Common myeloid progenitor, CD34-positive (primary cell): ENCODE results near the gene NPHP4.

Experiments used
- CTCF ChIA-PET: fragments of 350-600 bp; sonication (Branson Sonifier 250); formaldehyde crosslinking; loops from one replicate; lab custom pipeline; 2021; ENCODE audit warnings: antibody characterized with exemption; lab: Charles Lee
- POLR2A ChIA-PET: fragments of 350-600 bp; sonication (Branson Sonifier 250); formaldehyde crosslinking; loops from one replicate; lab custom pipeline; 2021; ENCODE audit warnings: antibody characterized with exemption; lab: Charles Lee
- DNase-seq, 3 donors: peaks; one replicate each; pipeline versions ENCODE4 v3.0.0 to v3.0.0-alpha.2; 2013
- H3K27ac ChIP-seq, 2 experiments: 1 replicate in 1 of 2; 2 replicates in 1 of 2; pipeline ENCODE4 v1.7.0; 2013; ENCODE audit warnings: inconsistent platforms in 2 of 2, low read length in 2 of 2, mild to moderate bottlenecking in 2 of 2, low read depth in 1 of 2, moderate library complexity in 1 of 2; ENCODE audit not compliant: severe bottlenecking in 2 of 2, insufficient read depth in 1 of 2, poor library complexity in 1 of 2
- H3K27me3 ChIP-seq, 5 experiments: replicated peaks in 2 of 5; 1 replicate in 3 of 5; 2 replicates in 2 of 5; pipeline versions ENCODE4 v1.6.1 to v1.7.0; 2013; ENCODE audit warnings: low read length in 4 of 5, mild to moderate bottlenecking in 2 of 5, moderate library complexity in 2 of 5, inconsistent platforms in 1 of 5; ENCODE audit not compliant: insufficient read depth in 5 of 5, control insufficient read depth in 4 of 5
- H3K36me3 ChIP-seq, 4 experiments: 1 replicate in 2 of 4; 2 replicates in 2 of 4; pipeline versions ENCODE4 v1.6.1 to v1.7.0; 2013; ENCODE audit warnings: low read length in 3 of 4, control low read depth in 1 of 4, mild to moderate bottlenecking in 1 of 4; ENCODE audit not compliant: control insufficient read depth in 4 of 4, insufficient read depth in 4 of 4
- H3K4me1 ChIP-seq, 4 experiments: 1 replicate in 3 of 4; 2 replicates in 1 of 4; pipeline versions ENCODE4 v1.6.1 to v1.7.1; 2013; ENCODE audit warnings: low read length in 3 of 4, mild to moderate bottlenecking in 3 of 4, control low read depth in 1 of 4, inconsistent platforms in 1 of 4, moderate library complexity in 1 of 4; ENCODE audit not compliant: control insufficient read depth in 4 of 4, insufficient read depth in 4 of 4; ENCODE audit errors: control extremely low read depth in 1 of 4
- H3K4me3 ChIP-seq, 7 experiments: 1 replicate in 4 of 7; 2 replicates in 3 of 7; pipeline versions ENCODE4 v1.5.1 to v1.7.0; 2013; ENCODE audit warnings: mild to moderate bottlenecking in 7 of 7, low read length in 6 of 7, moderate library complexity in 6 of 7, inconsistent platforms in 2 of 7, low read depth in 2 of 7, control low read depth in 1 of 7; ENCODE audit not compliant: insufficient read depth in 4 of 7, control insufficient read depth in 1 of 7; ENCODE audit errors: extremely low read depth in 1 of 7
- H3K9me3 ChIP-seq, 5 experiments: 1 replicate in 4 of 5; 2 replicates in 1 of 5; pipeline versions ENCODE4 v1.6.1 to v1.7.1; 2013; ENCODE audit warnings: low read length in 4 of 5, mild to moderate bottlenecking in 2 of 5, inconsistent platforms in 1 of 5, low read depth in 1 of 5, moderate library complexity in 1 of 5; ENCODE audit not compliant: control insufficient read depth in 4 of 5, insufficient read depth in 2 of 5; ENCODE audit errors: control extremely low read depth in 1 of 5
- WGBS: methylation state at CpG from one replicate; pipeline ENCODE4 v1.1.5; 2013; ENCODE audit not compliant: insufficient coverage; 5-methylcytosine and 5-hydroxymethylcytosine counted together

The NPHP4 gene

DNA sequence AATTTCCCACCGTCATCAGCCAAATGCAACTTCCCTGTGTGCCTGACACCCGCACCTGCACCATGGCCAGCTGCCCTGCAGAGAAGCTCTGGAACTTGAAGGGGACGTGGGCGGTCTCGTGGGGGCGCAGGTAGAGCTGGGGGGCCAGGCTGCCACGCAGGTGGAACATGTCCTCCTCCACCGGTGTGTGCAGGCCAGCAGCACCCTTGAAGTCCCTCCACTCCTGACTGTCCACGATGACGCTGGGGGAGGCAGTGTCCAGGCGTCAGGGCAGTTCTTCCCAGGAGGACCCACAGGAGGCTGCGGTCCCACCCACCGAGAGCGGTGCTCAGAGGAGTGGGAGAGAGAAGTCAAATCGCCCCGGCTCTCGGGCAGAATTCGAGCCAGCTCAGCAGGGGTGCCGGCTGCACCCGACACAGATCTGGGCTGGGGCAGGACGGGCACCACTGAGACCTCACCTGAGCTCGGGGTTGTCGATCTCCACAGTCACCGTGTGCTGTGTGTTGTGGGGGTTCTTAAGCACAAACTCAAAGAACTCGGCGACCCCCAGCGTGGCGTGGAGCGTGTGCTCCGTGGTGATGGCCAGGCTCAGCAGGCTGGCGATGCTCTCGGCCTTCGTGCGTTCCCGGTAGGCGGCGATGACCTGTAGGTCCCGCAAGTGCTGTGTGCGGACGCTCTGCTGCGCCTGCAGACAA lies 117.7 kb downstream of the NPHP4 start:
- CTCF ChIA-PET: no interaction called here
- POLR2A ChIA-PET: no interaction called here
- WGBS: 97% methylated on average over 39 of the region's 41 CpGs
- Histone ChIP-seq H3K27me3 (no peaks in the 10 kb centered on the region), H3K36me3 (peaks cover 0 to 33% (median 9%) of the 10 kb centered on the region in 4 experiments), H3K27ac (no peak overlapping the region), H3K4me1 (no peaks in the 10 kb centered on the region), H3K4me3 (no peak overlapping the region), H3K9me3 (peaks cover 0 to 3% (median under 1%) of the 10 kb centered on the region in 5 experiments)
- no peak for DNase-seq

DNA sequence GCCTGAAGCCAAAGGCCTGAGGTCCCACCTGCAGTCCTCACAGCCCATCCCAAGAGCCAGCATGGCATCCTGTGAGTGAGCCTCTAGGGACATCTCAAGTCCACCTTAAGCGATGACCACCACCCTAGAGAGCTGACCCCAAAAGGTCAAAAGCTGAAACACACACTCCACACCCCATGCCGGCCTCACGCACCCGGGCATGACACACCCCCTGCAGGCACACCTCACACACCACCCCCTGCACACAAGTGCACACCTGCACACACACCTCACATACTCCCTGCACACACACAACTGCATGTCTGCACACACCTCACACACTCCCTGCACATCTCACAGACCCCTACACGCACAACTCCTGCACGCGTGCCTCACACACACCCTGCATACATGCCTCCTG lies 118.7 kb downstream of the NPHP4 start:
- H3K4me1 ChIP-seq: no peaks in the 10 kb centered on the region
- POLR2A ChIA-PET: no interaction called here
- no peak for DNase-seq
- H3K36me3 ChIP-seq: peaks cover 0 to 28% (median 6%) of the 10 kb centered on the region in 4 experiments
- no peaks in the 10 kb centered on the region for H3K9me3 ChIP-seq
- H3K4me3 ChIP-seq: no peak overlapping the region
- CTCF ChIA-PET: no interaction called here
- WGBS: 97% methylated on average over 7 of the region's 7 CpGs
- no peak overlapping the region for H3K27ac ChIP-seq
- H3K27me3 ChIP-seq: no peaks in the 10 kb centered on the region

DNA sequence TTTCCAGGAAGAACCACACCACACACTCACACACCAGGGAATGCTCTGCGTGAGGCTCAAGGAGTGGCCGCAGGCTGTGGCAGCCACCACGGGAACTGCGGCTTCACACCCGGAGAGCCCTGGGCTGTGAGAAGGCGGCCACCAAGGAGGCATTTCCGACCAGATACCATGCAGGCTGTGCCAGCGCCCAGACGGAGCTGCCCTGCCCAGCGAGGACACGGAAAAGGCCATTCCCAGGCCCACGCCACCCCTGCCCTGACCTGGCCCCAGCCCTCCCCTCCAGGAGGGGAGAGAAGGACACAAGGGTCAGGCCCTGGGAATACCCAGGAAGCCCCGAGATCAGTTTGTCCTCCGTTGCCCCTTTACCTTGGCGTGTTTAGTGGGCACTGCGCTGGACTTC lies 119.3 kb downstream of the NPHP4 start:
- H3K27me3 ChIP-seq: no peaks in the 10 kb centered on the region
- ChIA-PET POLR2A (no interaction called here), CTCF (no interaction called here)
- no peaks in the 10 kb centered on the region for H3K4me1 ChIP-seq
- no peak overlapping the region for H3K4me3 ChIP-seq
- no peaks in the 10 kb centered on the region for H3K9me3 ChIP-seq
- no peak for DNase-seq
- H3K36me3 ChIP-seq: peaks cover 0 to 28% (median 6%) of the 10 kb centered on the region in 4 experiments
- over 99% methylated on average over 13 of the region's 16 CpGs for WGBS
- H3K27ac ChIP-seq: no peak overlapping the region

DNA sequence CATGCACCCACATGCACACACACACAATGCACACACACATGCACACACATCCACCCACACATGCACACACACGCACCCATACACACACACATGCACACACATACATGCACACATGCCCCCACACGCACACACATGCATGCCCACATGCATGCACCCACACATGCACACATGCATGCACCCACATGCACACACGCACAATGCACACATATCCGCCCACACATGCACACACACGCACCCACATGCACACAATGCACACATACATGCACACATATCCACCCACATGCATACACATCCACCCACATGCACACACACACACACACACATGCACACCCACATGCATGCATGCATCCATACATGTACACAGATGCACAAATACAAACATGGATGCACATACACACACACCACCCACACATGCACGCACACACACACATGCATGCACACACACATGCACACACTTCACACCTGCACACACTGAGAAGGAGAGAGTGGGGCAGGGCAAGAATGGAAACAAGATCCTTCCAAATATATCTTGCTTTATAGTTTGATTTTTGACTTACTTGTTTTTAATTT lies 123.2 kb downstream of the NPHP4 start:
- H3K9me3 ChIP-seq: no peaks in the 10 kb centered on the region
- H3K4me1 ChIP-seq: no peaks in the 10 kb centered on the region
- WGBS: 100% methylated on average over 3 of the region's 6 CpGs
- no peak overlapping the region for H3K4me3 ChIP-seq
- POLR2A ChIA-PET: no interaction called here
- CTCF ChIA-PET: no interaction called here
- no peak for DNase-seq
- peaks cover 0 to 17% (median 6%) of the 10 kb centered on the region in 4 experiments for H3K36me3 ChIP-seq
- no peak overlapping the region for H3K27ac ChIP-seq
- no peaks in the 10 kb centered on the region for H3K27me3 ChIP-seq

DNA sequence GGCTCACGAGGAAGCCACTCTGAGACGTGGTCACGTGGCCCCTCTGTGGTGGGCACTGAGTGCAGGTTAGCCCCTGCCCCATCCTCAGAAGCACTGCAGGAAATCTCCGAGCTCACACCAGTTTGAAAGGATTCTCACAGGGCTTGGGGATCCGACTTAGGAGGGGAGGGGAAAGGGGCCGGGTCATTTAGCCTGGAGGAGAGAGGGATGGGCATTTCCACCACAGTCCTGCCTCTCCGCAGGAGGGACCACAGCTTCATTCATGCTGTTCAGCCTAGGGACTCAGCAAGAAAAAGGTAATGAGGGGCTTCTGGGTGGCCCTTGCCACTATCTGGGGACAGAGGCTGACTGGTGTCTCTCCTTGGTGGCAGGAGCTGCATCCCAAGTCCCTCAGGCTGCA lies 126.5 kb downstream of the NPHP4 start:
- Histone ChIP-seq H3K4me1 (no peaks in the 10 kb centered on the region), H3K36me3 (peaks cover 0 to 7% (median 2%) of the 10 kb centered on the region in 4 experiments), H3K27me3 (no peaks in the 10 kb centered on the region), H3K27ac (no peak overlapping the region), H3K9me3 (no peaks in the 10 kb centered on the region), H3K4me3 (no peak overlapping the region)
- CTCF ChIA-PET: no interaction called here
- 95% methylated on average over 7 of the region's 7 CpGs for WGBS
- DNase-seq: no peak
- POLR2A ChIA-PET: no interaction called here

DNA sequence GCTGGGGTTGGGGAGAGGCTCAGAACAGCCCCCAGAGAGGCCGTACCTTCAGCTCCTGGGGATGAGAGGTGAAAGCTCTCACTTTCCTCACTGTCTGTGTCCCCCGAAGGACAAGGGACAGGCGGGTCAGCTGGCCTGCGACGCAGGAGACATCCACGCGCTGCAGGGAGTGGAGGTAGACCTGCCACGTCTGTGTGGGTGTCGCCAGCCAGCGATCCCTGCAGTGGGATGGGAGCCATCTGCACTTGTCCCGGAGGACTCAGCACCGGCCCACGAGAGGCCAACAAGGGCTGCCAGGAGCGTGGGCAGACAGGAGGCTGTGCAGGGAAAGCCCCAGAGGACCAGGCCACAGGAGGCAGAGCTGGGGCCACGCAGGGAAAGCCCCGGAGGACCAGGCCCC lies 127.2 kb downstream of the NPHP4 start:
- Histone ChIP-seq H3K36me3 (peaks cover 0 to 4% (median 2%) of the 10 kb centered on the region in 4 experiments), H3K4me1 (no peaks in the 10 kb centered on the region), H3K4me3 (no peak overlapping the region), H3K27me3 (no peaks in the 10 kb centered on the region), H3K9me3 (no peaks in the 10 kb centered on the region), H3K27ac (no peak overlapping the region)
- 98% methylated on average over 16 of the region's 16 CpGs for WGBS
- ChIA-PET POLR2A (no interaction called here), CTCF (no interaction called here)
- DNase-seq: no peak

DNA sequence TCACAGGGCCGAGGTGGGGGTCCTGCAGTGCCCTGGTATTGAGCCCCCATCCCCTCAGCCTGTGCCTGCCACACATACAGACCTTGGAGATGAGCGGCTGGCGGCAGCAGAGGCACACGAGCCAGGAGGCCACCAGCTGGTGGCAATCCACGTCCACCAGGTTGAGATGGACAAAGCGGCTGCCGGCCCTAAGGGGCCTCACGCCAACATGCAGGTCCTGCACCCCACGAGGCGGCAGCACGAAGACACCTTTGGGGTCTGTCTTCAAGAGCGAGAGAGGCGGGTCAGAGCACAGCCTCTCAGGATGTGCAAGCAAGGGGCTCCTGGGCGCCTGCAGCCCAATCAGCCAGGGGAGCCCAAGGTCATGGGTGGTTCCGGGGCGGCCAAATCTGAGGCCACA lies 128.0 kb downstream of the NPHP4 start:
- no peaks in the 10 kb centered on the region for H3K27me3 ChIP-seq
- DNase-seq: no peak
- H3K4me3 ChIP-seq: no peak overlapping the region
- ChIA-PET CTCF (no interaction called here), POLR2A (no interaction called here)
- 96% methylated on average over 16 of the region's 16 CpGs for WGBS
- H3K9me3 ChIP-seq: no peaks in the 10 kb centered on the region
- no peak overlapping the region for H3K27ac ChIP-seq
- H3K36me3 ChIP-seq: peaks cover 0 to 4% (median 2%) of the 10 kb centered on the region in 4 experiments
- H3K4me1 ChIP-seq: no peaks in the 10 kb centered on the region
